ENCODE results near the gene ZNF529. TPM values are rescaled to one million over a fixed set of nuclear protein-coding genes. Genes with fewer than 3 reads are reported as not detected.

The ZNF529 gene
- total and polyA plus RNA-seq, 2 of the 8 experiments (the other 6 are each of a cell fraction or from before 2014, with no cell fraction given) = 8.4 to 14.1 TPM

GRCh38 chr19:36528194-36528920 lies 44.7 kb downstream of the ZNF529 start, which contains the start of gene ZNF260 (continued):
- no peak for TF ChIP-seq CBX8 (IDR thresholded peaks at IDR 0.05; ENCODE audit: borderline replicate concordance, low read depth, low read length)
- peak; percentile 79; the same call in 1 of the 2 replicates for TF ChIP-seq GTF2F1 (IDR thresholded peaks at IDR 0.05; ENCODE audit: borderline replicate concordance, low read depth, low read length)
- no peak for TF ChIP-seq ASH2L (IDR thresholded peaks at IDR 0.05; ENCODE audit: low read length)
- no peak for TF ChIP-seq POU5F1 (IDR thresholded peaks at IDR 0.05; ENCODE audit: low read depth, low read length)
- TF ChIP-seq KDM4A (IDR thresholded peaks at IDR 0.05; ENCODE audit: low read depth, low read length, severe bottlenecking) = peak; percentile 88
- peak; percentile 12; the same call in 1 of the 2 replicates for TF ChIP-seq MAFK (IDR thresholded peaks at IDR 0.05; ENCODE audit: low read depth, low read length)
- 0 out of 2 replicates have a peak, but pooled peaks have one; percentile 8 for TF ChIP-seq ATF3 (IDR thresholded peaks at IDR 0.05; ENCODE audit: insufficient read depth, low read depth, low read length)
- no peak for TF ChIP-seq CEBPB (IDR thresholded peaks at IDR 0.05; ENCODE audit: low read depth, low read length)
- no peak for TF ChIP-seq HDAC6 (IDR thresholded peaks at IDR 0.05; ENCODE audit: low read depth, low read length)
- no peak for TF ChIP-seq SRF (IDR thresholded peaks at IDR 0.05; ENCODE audit: low read depth, low read length)
- TF ChIP-seq YY1 (IDR thresholded peaks at IDR 0.05; ENCODE audit: low read depth, low read length) = peak; percentile 99
- TF ChIP-seq RBBP5 (IDR thresholded peaks at IDR 0.05; ENCODE audit: borderline replicate concordance, low read depth, low read length) = no peak
- TF ChIP-seq SP1 (IDR thresholded peaks at IDR 0.05; ENCODE audit: low read depth, low read length) = 0 out of 2 replicates have a peak, but pooled peaks have one; percentile 32
- peak; percentile 36 for TF ChIP-seq NRF1 (IDR thresholded peaks at IDR 0.05; ENCODE audit: low read depth, low read length)
- TF ChIP-seq CTCF (IDR thresholded peaks at IDR 0.05; ENCODE audit: control extremely low read depth in 1 of 3, insufficient read depth in 1 of 3, low read depth in 1 of 3, low read length in 3 of 3) = no peak
- peak; percentile 87 for TF ChIP-seq CREB1 (IDR thresholded peaks at IDR 0.05)
- TF ChIP-seq EZH2 (IDR thresholded peaks at IDR 0.05; ENCODE audit: low read depth, low read length, severe bottlenecking) = no peak
- TF ChIP-seq JUND (IDR thresholded peaks at IDR 0.05; ENCODE audit: low read length) = 0 out of 2 replicates have a peak, but pooled peaks have one; percentile 26
- no peak for TF ChIP-seq SP2 (IDR thresholded peaks at IDR 0.05; ENCODE audit: low read length)
- TF ChIP-seq USF2 (IDR thresholded peaks at IDR 0.05; ENCODE audit: low read length) = peak; percentile 18; the same call in 1 of the 2 replicates
